Neuronal stem cell (in vitro differentiated cells): ENCODE results near the gene DCLK1.

Source experiments
- DNase-seq: peaks from one replicate; pipeline ENCODE4 v3.0.0-alpha.2; 2013; ENCODE audit warnings: low spot score
- H2AFZ ChIP-seq: one replicate; pipeline ENCODE4 v1.6.1; 2013; ENCODE audit warnings: mild to moderate bottlenecking, low read length, inconsistent platforms
- H2AK5ac ChIP-seq: 2 replicates; pipeline ENCODE4 v1.6.1; 2013; ENCODE audit warnings: low read depth, mild to moderate bottlenecking, inconsistent platforms, low read length, moderate library complexity, mixed read lengths
- H2BK120ac ChIP-seq: 2 replicates; pipeline ENCODE4 v1.6.1; 2013; ENCODE audit warnings: low read depth, mild to moderate bottlenecking, inconsistent platforms, low read length, moderate library complexity, mixed read lengths
- H2BK12ac ChIP-seq: one replicate; pipeline ENCODE4 v1.6.1; 2013; ENCODE audit warnings: low read length, inconsistent platforms
- H2BK15ac ChIP-seq: 2 replicates; pipeline ENCODE4 v1.6.1; 2013; ENCODE audit warnings: mild to moderate bottlenecking, low read length, inconsistent platforms, mixed read lengths
- H2BK5ac ChIP-seq: one replicate; pipeline ENCODE4 v1.6.1; 2013; ENCODE audit warnings: inconsistent platforms, mild to moderate bottlenecking, low read length, moderate library complexity
- H3K14ac ChIP-seq: one replicate; pipeline ENCODE4 v1.6.1; 2013; ENCODE audit warnings: low read length, inconsistent platforms
- H3K18ac ChIP-seq: 2 replicates; pipeline ENCODE4 v1.6.1; 2013; ENCODE audit warnings: low read length, inconsistent platforms
- H3K23ac ChIP-seq: 2 replicates; pipeline ENCODE4 v1.6.1; 2013; ENCODE audit warnings: low read depth, mild to moderate bottlenecking, mixed read lengths, low read length, inconsistent platforms; ENCODE audit not compliant: poor library complexity
- H3K27ac ChIP-seq: replicated peaks from 3 replicates; pipeline ENCODE4 v1.5.1; 2013; ENCODE audit warnings: low read length, inconsistent platforms
- H3K27me3 ChIP-seq, 3 experiments: 2 replicates each; pipeline ENCODE4 v1.6.1; 2013; ENCODE audit warnings: low read length in 3 of 3, mild to moderate bottlenecking in 2 of 3, inconsistent platforms in 1 of 3, low read depth in 1 of 3, mixed read lengths in 1 of 3, moderate library complexity in 1 of 3; ENCODE audit not compliant: control insufficient read depth in 3 of 3, insufficient read depth in 3 of 3
- H3K36me3 ChIP-seq, 2 donors: replicated peaks in 1 of 2; 2 replicates each; pipeline ENCODE4 v1.6.1; 2013; ENCODE audit warnings: low read length in 2 of 2; ENCODE audit not compliant: control insufficient read depth in 2 of 2, insufficient read depth in 2 of 2
- H3K4ac ChIP-seq: 2 replicates; pipeline ENCODE4 v1.6.1; 2013; ENCODE audit warnings: inconsistent platforms, mild to moderate bottlenecking, low read length, moderate library complexity
- H3K4me1 ChIP-seq, 2 donors: 1 replicate in 1 of 2; 2 replicates in 1 of 2; pipeline ENCODE4 v1.6.1; 2013; ENCODE audit warnings: low read length in 2 of 2, low read depth in 1 of 2; ENCODE audit not compliant: control insufficient read depth in 2 of 2, insufficient read depth in 1 of 2
- H3K4me2 ChIP-seq: one replicate; pipeline ENCODE4 v1.6.1; 2013; ENCODE audit warnings: mild to moderate bottlenecking, low read length, inconsistent platforms; ENCODE audit not compliant: insufficient read depth, poor library complexity, severe bottlenecking
- H3K4me3 ChIP-seq, 2 donors: 2 replicates each; pipeline ENCODE4 v1.5.1; 2013; ENCODE audit warnings: low read length in 2 of 2, mild to moderate bottlenecking in 2 of 2, inconsistent platforms in 1 of 2, moderate library complexity in 1 of 2
- H3K79me1 ChIP-seq: one replicate; pipeline ENCODE4 v1.6.1; 2013; ENCODE audit warnings: low read depth, mild to moderate bottlenecking, inconsistent platforms, low read length, moderate library complexity
- H3K9ac ChIP-seq: one replicate; pipeline ENCODE4 v1.6.1; 2013; ENCODE audit warnings: mild to moderate bottlenecking, low read depth, low read length, inconsistent platforms; ENCODE audit not compliant: poor library complexity
- H3K9me3 ChIP-seq, 2 donors: replicated peaks in 1 of 2; 2 replicates each; pipeline versions ENCODE3 to v1.6.1; 2013; ENCODE audit warnings: low read length in 2 of 2, mild to moderate bottlenecking in 2 of 2, inconsistent platforms in 1 of 2, low read depth in 1 of 2, mixed read lengths in 1 of 2, moderate library complexity in 1 of 2; ENCODE audit not compliant: control insufficient read depth in 2 of 2, insufficient read depth in 1 of 2
- H4K8ac ChIP-seq: one replicate; pipeline ENCODE4 v1.6.1; 2013; ENCODE audit warnings: low read depth, mild to moderate bottlenecking, inconsistent platforms, low read length, moderate library complexity
- H4K91ac ChIP-seq: one replicate; pipeline ENCODE4 v1.6.1; 2013; ENCODE audit warnings: low read length, low read depth, mild to moderate bottlenecking, inconsistent platforms; ENCODE audit not compliant: poor library complexity
- WGBS, 2 donors: extraction: QIAGEN DNeasy Blood & Tissue Kit; methylation state at CpG; one replicate each; pipeline ENCODE4 v1.1.7; 2013; ENCODE audit warnings: missing lambda C conversion rate in 2 of 2, mixed read lengths in 1 of 2; ENCODE audit not compliant: insufficient read length in 2 of 2, insufficient replicate concordance in 1 of 2; ENCODE audit errors: extremely low coverage in 2 of 2; 5-methylcytosine and 5-hydroxymethylcytosine counted together

The DCLK1 gene

DNA sequence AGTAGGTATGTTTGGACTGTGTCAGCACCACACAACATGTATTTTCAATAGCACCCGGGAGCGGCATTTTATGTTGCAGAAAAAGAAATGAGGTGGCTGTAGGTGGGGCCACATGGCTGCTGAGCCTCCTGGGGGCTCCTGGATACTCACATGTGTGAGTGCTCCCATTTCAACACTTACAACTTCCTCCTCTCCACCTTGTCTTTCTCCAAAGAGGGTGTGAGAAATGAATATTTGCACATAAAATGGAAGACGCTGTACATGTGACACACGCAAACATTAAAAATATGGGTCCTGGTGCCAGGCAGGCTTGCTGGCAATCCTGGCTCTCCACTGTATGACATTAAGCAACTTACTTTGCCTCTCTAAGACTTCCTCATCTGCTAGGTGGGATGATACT lies 222.1 kb downstream of the DCLK1 start:
- Histone ChIP-seq H3K9ac (no peak overlapping the region), H3K14ac (no peak overlapping the region), H3K4me2 (no peak overlapping the region), H3K9me3 (peaks cover 0 to 10% of the 10 kb centered on the region in 2 donors), H3K36me3 (no peaks in the 10 kb centered on the region), H2BK5ac (no peak overlapping the region), H3K4ac (no peak overlapping the region), H3K4me1 (peaks cover 0 to 1% of the 10 kb centered on the region in 2 donors), H3K4me3 (no peak overlapping the region), H3K79me1 (no peaks in the 10 kb centered on the region), H4K91ac (no peak overlapping the region), H4K8ac (no peak overlapping the region), H3K18ac (no peak overlapping the region), H2BK15ac (no peak overlapping the region), H3K27me3 (no peaks in the 10 kb centered on the region), H2AFZ (no peak overlapping the region), H3K23ac (no peak overlapping the region), H2BK120ac (no peak overlapping the region), H2AK5ac (no peak overlapping the region), H3K27ac (no peak overlapping the region), H2BK12ac (no peak overlapping the region)
- WGBS, 2 donors: no CpG with 5 or more reads among the region's 4 CpGs
- DNase-seq: no peak

- no peak overlapping the region for H3K4me2 ChIP-seq
- no peak overlapping the region for H2AK5ac ChIP-seq
- H2BK5ac ChIP-seq: no peak overlapping the region
- no CpG with 5 or more reads among the region's 1 CpG for WGBS, 2 donors
- no peak overlapping the region for H3K4ac ChIP-seq
- peaks cover 0 to 1% of the 10 kb centered on the region in 2 donors for H3K4me1 ChIP-seq
- H3K4me3 ChIP-seq: no peak overlapping the region
- H4K8ac ChIP-seq: no peak overlapping the region
- no peaks in the 10 kb centered on the region for H3K27me3 ChIP-seq
- H3K9me3 ChIP-seq: peaks cover 0 to 10% of the 10 kb centered on the region in 2 donors
- no peak overlapping the region for H3K27ac ChIP-seq
- H2BK15ac ChIP-seq: no peak overlapping the region
- no peak overlapping the region for H2BK12ac ChIP-seq
- no peak overlapping the region for H3K14ac ChIP-seq
- no peak overlapping the region for H3K9ac ChIP-seq
- H3K36me3 ChIP-seq: no peaks in the 10 kb centered on the region
- DNase-seq: no peak
- no peak overlapping the region for H2BK120ac ChIP-seq
- no peak overlapping the region for H3K23ac ChIP-seq
- H3K79me1 ChIP-seq: no peaks in the 10 kb centered on the region
- H3K18ac ChIP-seq: no peak overlapping the region
- no peak overlapping the region for H2AFZ ChIP-seq
- H4K91ac ChIP-seq: no peak overlapping the region
Observed at GRCh38 chr13:35908226-35908625, 223.0 kb downstream of the DCLK1 start.

- WGBS, 2 donors: no CpG with 5 or more reads among the region's 4 CpGs
- no peak for DNase-seq
Observed at GRCh38 chr13:35906636-35907035, 224.5 kb downstream of the DCLK1 start.

DNA sequence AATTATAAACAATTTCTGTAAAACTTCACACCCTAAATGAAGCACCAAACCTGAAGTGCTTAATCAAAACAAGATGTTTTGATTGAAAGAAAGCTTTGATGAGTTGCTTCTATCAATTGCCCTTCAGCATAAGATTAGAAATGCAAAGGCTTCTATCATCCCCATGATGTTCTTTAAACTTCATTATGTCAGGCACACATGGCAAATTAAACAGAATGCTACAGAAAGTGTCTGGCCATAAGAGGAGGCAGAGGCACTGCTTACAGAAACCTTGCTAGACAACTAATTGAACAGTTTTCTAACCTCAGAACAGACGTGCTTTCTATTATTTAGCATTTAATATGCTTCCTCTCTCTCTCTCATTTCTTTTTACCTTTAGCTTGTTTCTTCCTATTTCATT lies 228.1 kb downstream of the DCLK1 start:
- WGBS, 2 donors: no CpG with 5 or more reads among the region's 1 CpG

More at GRCh38 chr13:35906636-35907035, 224.5 kb downstream of the DCLK1 start:
- Histone ChIP-seq H3K79me1 (no peaks in the 10 kb centered on the region), H3K27me3 (peaks cover 0 to under 1% (median 0%) of the 10 kb centered on the region in 3 experiments), H3K23ac (no peak overlapping the region), H3K36me3 (no peaks in the 10 kb centered on the region), H3K4me1 (peaks cover 0 to 6% of the 10 kb centered on the region in 2 donors), H3K9ac (no peak overlapping the region), H3K4ac (no peak overlapping the region), H2BK120ac (no peak overlapping the region), H2BK15ac (no peak overlapping the region), H3K9me3 (peaks cover under 1% of the 10 kb centered on the region in 2 donors), H3K27ac (no peak overlapping the region), H3K4me3 (no peak overlapping the region), H3K18ac (no peak overlapping the region), H2AFZ (no peak overlapping the region), H2BK12ac (no peak overlapping the region), H2BK5ac (no peak overlapping the region), H4K91ac (no peak overlapping the region), H4K8ac (no peak overlapping the region), H3K14ac (no peak overlapping the region), H2AK5ac (no peak overlapping the region), H3K4me2 (no peak overlapping the region)

More for the DNA sequence above, 228.1 kb downstream of the DCLK1 start:
- Histone ChIP-seq H2BK12ac (no peak overlapping the region), H3K23ac (no peak overlapping the region), H3K79me1 (no peaks in the 10 kb centered on the region), H3K9me3 (peaks cover 0 to 2% of the 10 kb centered on the region in 2 donors), H2BK15ac (no peak overlapping the region), H3K4me2 (no peak overlapping the region), H3K27me3 (peaks cover 0 to 2% (median 0%) of the 10 kb centered on the region in 3 experiments), H3K4me1 (peaks cover 0 to 4% of the 10 kb centered on the region in 2 donors), H2AFZ (no peak overlapping the region), H2BK5ac (no peak overlapping the region), H4K91ac (no peak overlapping the region), H4K8ac (no peak overlapping the region), H3K36me3 (no peaks in the 10 kb centered on the region), H3K27ac (no peak overlapping the region), H3K14ac (no peak overlapping the region), H2BK120ac (no peak overlapping the region), H3K4ac (no peak overlapping the region), H2AK5ac (no peak overlapping the region), H3K18ac (no peak overlapping the region), H3K4me3 (no peak overlapping the region), H3K9ac (no peak overlapping the region)
- no peak for DNase-seq
